RPMI8226 (cell line): Measurements from ENCODE around the gene DAPK3.
A peak's percentile ranks its signal among the peaks of the same experiment; 100 is the strongest.
"Not testable (repeated sequence)": the region's sequence is repeated elsewhere in the genome, so short reads cannot be mapped to it uniquely, and the experiment has no call there.

Experiments
- DNase-seq: peaks from one replicate; pipeline ENCODE4 v3.0.0-alpha.2; 2015

The DAPK3 gene

GRCh38 chr19:3952755-3953276 lies 18.1 kb downstream of the DAPK3 start:
- not testable (repeated sequence) for DNase-seq

DNA sequence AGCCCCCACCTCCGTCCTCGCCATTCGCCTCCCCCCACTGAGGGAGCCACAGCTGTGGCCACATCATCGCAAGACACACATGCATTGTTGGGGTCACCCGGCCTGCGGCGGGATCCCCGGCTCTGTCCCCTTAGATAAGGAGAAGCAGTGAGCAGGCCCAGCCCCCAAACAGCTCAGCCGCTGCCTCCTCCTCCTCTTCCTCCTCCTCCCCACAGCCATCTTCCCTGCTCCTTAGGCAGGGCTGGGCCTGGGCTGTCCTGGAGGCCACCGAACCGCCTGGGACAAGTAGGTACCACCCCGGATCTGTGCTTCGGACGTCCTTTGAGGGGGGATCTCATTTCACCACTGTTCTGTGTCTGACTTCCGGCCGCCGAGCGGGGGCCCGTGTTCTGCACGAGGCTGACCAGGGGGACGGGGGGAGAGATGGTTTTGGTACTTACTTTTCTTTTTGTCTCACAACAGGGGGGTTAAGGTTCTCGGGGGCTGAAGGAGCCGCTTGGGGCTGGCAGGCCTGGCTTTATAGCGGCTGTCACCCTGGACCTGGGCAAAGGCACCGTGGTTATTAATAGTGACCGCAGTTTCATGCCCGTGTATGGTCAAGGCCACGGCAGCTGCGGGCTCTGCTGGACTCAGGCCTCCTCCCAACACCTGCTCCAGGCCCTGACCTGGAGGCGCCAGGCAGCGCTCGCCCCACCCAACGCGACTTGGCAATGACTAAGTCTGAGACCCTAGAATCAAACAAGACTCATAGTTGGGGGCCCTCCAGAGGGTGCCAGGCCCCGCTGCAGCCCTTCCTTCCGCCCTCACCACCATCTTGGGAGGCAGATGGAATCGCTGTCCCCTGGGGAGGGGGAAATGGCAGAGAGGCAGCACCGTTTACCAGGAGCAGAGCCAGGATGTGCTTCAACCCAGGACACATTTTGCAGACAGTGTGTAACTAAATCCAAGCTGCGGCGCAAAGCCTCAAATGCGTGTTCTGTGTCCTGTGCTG lies 19.7 kb downstream of the DAPK3 start:
- no peak for DNase-seq

- DNase-seq: no peak
These were observed 20.7 kb downstream of the DAPK3 start for GRCh38 chr19:3949997-3950859.

DNA sequence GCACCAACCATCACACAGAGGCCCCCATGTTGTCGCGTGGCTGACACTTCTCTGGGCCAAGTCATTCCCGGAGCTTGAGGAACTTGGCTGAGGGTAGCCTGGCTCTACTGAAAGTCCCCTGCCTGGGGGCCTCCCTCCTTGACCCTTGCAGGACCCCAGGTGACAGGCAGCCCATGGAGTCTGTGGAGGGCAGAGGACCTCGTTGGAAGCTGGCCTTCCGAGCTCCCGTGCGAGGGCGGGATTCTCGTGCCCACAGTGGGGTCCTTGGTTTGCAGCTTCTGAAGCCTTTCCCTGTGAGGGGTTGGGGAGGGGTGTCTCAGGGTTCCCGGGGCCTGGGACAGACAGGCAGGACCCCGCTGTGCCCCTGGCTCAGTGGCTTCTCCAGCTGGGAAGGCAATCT lies 21.6 kb downstream of the DAPK3 start:
- DNase-seq: no peak

- not testable (repeated sequence) for DNase-seq
These were observed 23.5 kb downstream of the DAPK3 start for GRCh38 chr19:3947316-3947933.

DNA sequence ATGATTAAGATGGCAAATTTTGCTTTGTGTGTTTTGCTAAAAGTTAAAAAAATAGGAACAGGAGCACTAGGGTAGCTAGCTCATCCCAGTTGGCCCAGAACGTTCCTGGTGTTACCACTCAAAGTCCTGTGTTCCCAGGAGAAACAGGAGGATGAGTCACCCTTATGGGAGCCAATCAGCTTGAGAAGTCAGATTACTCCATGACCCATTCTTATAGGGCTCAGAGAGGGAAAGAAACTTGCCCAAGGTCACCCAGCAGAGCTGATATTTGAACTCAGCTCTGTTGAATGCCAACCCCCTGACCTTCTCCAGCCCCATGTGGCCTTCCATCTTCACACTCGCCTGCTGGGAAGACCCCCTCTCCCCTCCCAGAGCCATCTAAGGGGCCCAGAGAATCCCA lies 25.1 kb downstream of the DAPK3 start:
- no peak for DNase-seq

- DNase-seq: no peak
These were observed 26.7 kb downstream of the DAPK3 start for GRCh38 chr19:3944018-3944721.

- no peak for DNase-seq
These were observed 28.0 kb downstream of the DAPK3 start for GRCh38 chr19:3942790-3943409.

GRCh38 chr19:3938300-3938950 lies 32.5 kb downstream of the DAPK3 start:
- not testable (repeated sequence) for DNase-seq

DNA sequence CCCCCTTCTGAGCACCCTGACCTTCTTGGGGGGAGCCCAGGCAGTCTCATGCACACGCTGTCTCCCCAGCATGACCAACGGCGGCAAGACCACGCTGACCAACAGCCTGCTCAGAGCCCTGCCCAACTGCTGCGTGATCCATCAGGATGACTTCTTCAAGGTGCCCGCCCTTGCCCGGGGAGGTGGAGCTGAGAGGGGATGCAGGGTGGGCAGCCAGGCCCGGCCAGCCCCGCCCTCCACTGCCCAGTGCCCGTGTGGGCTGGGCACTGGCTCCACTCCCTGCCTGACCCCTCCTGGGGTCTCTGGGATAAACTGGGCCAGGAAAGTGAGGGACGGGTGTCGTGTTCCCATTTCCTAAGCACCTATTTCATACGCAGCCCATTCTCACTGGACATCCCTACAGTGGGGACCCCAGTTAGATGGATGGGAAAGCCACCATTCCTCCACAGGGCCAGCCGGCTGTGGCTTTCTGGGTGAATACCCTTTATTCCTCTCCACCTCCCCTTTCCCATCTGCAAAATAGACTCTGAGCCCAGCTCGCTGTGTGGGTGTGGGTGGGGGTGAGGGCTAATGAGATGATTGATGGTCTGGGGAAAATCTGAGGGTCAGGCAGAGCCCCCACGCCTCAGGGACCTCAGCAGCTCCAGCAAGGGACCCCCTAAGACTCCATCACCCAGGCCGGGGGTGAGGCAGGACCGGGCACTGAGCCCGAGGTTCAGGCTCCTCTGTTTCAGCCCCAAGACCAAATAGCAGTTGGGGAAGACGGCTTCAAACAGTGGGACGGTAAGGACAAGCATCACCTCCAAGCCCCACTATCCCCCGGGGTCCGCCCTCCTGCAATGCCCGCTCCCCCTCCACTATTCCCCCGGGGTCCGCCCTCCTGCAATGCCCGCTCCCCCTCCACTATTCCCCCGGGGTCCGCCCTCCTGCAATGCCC lies 34.1 kb downstream of the DAPK3 start:
- DNase-seq: no peak

DNA sequence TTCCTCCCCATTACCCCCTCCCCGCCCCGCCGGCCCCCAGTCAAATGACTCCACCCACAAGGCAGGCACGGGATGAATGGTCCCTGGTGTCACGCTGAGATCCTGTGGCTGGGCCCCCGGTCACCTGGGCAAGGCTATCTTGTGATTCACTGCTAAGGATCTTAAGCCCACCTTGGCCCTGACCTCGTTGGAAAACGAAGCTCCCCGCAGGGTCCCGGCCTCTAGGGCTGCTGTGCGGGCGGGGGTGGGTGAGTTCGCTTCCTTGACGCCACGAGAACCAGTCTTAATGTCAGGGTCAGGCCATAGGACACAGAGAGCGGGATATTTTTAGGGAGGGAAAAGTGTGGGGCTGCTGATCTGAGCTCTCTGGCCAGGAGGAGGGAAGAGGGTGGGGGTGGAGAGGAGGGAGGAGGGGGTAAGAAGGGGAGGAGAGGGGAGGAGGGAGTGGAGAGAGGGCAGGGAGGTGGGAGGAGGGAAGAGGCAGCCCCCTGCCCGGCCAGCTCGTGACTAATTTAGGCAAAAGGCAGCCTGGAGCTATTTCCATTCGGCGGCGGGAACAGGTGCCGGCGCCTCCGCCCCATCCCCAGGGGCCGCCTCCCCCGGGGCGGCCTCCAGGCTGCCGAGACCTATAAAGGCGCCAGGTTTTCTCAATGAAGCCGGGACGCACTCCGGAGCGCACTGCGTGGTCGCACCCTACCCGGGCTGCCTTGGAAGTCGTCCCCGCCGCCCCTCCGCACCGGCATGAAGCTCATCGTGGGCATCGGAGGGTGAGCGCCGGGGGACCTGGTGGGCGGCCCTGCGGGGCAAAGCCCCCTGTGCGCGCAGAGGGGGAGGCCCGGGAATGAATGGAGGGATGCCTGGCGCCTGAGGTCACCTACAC lies 37.7 kb downstream of the DAPK3 start, which contains the start of gene NMRK2:
NMRK2 (plus strand) TSS at position 139 of the 880 bp plus-strand sequence; CDS start at position 742, 603 bp downstream.
- DNase-seq: no peak

- peak; percentile 72 for DNase-seq
These were observed 39.9 kb downstream of the DAPK3 start for GRCh38 chr19:3931041-3931440.

- DNase-seq: no peak
These were observed 47.0 kb downstream of the DAPK3 start for GRCh38 chr19:3923912-3924311.

- DNase-seq: no peak
These were observed 47.7 kb downstream of the DAPK3 start for GRCh38 chr19:3923096-3923758.

DNA sequence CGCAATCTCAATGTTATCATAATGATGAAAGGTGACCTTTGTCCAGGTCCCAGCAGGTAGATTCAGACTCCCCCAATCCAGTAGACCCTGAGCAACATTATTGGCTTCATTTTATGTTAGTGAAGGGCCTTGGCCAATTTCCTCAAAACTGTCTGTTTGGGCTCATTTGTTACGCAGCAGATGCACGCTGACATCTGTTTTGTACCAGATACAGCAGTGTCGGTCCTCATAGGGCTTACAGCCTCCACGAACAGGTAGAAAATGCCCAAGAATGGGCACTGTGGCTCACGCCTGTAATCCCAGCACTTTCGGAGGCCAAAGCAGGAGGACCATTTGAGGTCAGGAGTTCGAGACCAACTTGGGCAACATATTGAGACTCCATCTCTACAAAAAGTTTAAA lies 51.1 kb downstream of the DAPK3 start:
- no peak for DNase-seq

GRCh38 chr19:3916033-3916432 lies 54.9 kb downstream of the DAPK3 start:
- no peak for DNase-seq

- DNase-seq: no peak
These were observed 56.7 kb downstream of the DAPK3 start for GRCh38 chr19:3914199-3914598.

DNA sequence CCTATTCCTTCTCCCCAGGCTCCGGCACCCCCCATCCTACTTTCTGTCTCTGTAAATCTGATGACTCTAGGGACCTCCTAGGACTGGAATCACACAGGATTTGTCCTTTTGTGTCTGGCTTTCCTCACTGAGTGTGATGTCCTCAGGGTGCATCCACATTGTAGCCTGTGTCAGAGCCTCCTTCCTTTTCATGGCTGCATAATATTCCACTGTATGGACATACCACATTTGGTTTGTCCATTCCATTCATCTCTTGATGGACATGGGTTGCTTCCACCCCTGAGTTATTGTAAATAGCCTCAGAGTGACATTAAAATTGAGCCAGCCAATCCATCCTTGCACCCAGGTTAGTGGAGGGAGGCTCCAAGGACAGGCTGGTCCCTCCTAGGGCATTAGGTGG lies 60.8 kb downstream of the DAPK3 start:
- no peak for DNase-seq
